Renal cortex interstitium (tissue), 11 donors: Measurements from ENCODE around the gene PKD1. TPM values are rescaled to one million over a fixed set of nuclear protein-coding genes. Genes with fewer than 3 reads are reported as not detected.

Experiments
- DNase-seq, 11 donors: peaks; one replicate each; pipeline ENCODE4 v3.0.0-alpha.2; 2013; ENCODE audit warnings: low read depth in 9 of 11, low spot score in 4 of 11; ENCODE audit errors: extremely low read depth in 1 of 11
- polyA plus RNA-seq, 3 donors: library from polyadenylated mRNA; unstranded; fragments of 120-200 nt; gene quantifications; one replicate each; pipeline ENCODE4 v1.2.1, GENCODE V29; 2013; ENCODE audit not compliant: insufficient read length in 3 of 3

The PKD1 gene
- polyA plus RNA-seq, 3 donors: 53.6 to 123 (median 101) TPM

- no peak for DNase-seq
Measured at GRCh38 chr16:2096853-2097595, 38.7 kb downstream of the PKD1 start.

DNA sequence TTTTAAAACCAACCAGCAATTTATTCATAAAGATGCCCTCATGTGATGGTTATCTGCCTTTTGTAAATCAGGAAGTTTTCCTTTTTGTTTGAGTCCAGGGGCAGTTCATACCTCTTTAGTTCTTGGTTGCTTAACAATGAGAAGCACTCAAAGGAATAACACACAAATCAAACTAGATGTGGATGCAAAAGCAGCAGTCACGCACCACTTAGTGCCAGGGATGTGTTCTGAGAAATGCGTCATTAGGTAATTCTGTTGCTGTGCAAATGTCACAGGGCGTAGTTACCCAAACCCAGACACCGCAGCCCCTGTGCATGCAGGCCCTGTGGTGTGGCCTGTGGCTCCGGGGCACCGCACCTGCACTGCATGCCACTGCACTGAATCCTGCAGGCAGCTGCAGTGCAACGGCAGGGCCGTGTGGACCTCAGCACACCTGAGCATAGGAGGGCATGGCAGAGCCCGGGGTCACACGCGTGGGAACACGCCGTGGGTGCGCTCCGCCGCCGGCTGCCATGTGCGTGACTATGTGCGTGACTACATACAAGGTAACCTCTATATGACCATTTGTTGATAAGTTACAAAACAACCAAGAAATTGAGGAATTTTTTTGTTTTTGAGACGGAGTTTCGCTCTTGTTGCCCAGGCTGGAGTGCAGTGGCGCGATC is 39.6 kb downstream of the PKD1 start:
- no peak for DNase-seq

DNA sequence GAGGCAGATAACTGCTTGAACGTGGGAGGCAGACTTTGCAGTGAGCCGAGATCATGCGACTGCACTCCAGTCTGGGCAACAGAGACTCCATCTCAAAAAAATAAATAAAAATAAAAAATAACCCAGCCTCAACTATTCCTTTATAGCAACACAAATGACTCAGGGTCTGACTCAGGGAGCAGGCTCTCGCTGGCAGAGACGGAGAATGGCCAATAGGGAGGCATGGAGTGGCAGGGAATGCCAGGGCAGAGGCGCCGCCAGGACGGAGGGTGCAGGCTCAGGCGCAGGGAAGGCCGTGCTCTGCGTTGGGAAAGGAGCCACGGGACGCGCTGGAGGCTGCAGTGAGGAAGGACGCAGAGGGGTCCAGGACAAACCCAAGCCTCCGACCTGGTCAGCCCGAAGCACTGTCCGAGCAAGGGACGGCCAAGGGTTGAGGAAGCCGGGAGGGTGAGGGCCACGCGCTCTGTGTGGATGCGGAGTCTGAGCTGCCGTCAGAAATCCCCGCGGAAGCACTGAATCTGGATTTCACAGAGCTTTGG is 40.3 kb downstream of the PKD1 start:
- no peak for DNase-seq

DNA sequence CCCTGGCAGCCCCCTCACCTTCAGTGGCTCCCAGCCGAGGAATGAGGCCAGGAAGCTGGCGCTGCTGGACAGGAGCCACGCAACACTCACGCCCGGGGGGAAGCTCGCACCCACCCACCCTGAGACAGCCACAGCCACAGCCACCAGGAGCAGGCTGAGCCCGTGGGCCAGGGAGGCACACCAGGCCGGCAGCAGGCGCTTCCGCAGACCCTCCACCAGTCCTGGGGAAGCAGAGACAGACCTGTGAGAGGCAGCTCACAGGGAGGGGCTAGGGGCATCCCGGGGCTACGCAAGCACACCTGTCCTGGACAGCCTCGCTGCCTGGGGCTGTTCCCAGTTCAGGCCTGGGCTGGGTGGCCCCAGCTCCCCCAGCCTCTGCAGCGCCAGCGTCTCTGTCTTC is 41.9 kb downstream of the PKD1 start:
- no peak for DNase-seq

DNA sequence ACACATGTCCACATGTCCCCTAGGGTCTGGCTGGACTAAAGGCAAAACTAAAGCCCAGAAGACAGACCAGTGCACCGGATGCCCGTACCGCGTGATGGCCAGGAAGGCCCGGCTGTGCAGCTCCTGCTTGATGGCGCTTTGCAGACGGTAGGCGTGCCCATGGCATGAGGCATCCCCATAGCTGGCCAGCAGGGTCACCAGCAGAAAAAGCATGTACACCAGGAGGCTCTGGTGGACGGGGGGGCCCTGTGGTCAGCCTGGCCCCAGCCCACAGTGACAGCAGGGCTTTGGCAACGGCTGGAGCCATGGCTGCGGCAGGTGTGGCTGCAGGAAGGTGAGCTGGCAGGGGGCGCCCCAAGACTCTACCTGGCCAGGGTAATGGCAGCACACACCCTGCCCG is 42.8 kb downstream of the PKD1 start:
- DNase-seq: no peak

- no peak for DNase-seq
Measured at GRCh38 chr16:2092256-2092620, 43.5 kb downstream of the PKD1 start.

DNA sequence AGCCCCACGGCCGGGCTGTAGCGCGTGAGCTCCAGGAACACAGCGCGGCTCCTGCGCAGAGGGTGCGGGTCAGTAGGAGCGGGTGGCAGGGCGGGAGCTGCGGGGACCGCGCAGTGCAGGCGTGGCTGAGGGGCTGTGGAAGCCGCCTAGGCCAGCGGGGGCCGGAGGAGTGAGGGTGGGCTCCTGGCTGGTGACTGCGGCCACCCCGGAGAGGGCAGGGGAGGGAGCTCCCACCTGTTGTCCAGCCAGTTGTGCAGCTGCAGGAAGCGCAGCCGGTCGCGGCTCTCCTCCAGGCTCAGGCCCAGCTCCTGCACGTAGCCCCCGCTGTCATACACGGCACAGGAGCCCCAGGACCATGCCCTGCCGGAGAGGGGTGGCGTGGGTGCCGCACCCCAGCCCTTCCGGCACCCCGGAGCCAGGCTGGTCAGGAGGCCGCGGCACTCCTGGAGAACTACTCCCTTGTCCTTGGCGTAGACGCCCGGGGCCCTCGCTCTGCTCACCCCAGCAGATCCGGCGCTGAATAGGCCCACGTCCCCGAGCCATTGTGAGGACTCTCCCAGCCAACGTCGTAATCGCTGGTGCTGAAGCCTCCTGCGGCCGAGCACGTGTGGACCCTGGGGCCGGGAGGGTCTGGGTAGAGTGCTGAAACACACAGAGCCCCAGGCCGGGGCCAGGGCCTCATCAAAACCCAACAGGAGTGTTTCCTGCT is 44.0 kb downstream of the PKD1 start:
- DNase-seq: no peak

GRCh38 chr16:2090777-2091546 is 44.7 kb downstream of the PKD1 start:
- DNase-seq: peak; percentile 47 to 77 (median 70)

DNA sequence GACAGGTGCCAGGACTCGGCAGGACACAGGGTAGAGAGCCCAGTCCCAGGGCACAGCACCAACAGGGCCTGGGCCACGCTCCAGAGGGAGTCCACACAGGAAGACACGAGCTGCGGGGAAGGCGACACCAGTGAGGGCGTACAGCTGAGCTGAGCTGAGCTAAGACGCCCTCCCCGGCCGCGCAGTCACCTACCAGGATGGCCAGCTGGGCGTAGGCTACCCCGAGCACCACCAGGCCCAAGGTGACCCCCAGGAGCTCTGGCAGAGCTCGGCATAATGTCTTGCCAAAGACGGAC is 45.3 kb downstream of the PKD1 start:
- DNase-seq: no peak

DNA sequence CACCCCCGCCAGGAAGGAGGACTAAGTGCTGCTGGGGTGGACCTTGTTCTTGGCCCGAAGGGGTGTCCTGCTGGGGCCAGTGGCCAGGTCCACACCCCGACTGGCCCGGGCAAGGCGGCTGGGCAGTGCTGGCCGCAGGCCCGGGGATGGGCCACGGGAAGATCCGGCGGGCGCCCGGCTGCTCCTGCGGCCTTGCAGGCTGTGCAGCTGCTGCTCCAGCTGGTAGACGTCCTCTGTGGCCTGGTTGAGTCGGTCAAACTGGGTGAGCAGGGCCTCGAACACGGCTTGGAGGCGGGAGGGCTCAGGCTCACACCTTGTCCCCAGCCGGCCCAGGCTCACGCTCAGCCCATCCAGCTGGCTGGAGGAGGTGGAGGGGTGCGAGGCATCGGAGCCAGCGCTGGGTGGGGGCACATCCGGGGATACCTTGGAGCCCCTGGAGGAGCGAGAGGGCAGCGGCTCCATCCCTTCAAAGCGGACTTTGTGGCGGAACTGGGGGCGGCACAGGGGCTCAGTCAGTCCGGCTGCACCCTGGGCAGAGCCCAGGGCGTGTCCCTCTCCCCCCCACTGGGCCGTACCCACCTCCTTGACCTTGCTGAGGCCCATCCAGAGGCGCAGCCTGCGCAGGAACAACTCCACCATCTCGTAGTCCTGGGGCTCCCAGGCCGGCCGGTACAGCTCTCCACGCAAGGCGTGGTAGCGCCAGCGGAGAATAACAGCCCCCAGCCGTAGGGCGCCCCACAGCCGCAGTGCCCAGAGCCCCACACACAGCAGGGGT is 45.8 kb downstream of the PKD1 start:
- no peak for DNase-seq

DNA sequence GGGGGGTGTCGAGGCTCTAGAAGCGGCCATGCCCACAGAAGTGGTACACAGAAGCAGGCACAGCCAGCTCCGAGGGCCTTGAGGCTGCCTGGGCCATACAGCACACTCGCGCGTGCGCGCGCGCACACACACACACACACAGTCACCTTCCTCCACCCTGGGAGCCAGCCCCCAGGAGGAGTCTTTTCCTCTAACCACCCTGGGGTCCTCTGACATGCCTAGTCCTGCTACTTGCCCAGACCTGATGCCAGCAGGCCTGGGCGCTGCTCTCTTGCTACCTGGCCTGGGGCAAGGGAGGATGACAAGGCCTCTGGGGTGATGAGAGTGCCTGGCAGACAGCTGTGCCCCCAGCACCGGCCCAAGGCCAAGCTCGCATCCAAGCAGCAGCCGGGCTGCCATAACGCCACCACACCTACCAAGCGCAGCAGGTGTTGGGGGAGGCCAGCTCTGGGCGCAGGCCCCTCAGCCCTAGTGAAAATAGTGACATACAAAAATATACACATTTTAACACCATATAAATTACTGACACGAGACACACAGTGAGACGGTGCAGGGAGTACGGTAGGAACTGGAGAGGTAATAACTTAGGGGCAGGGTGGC is 46.8 kb downstream of the PKD1 start:
- DNase-seq: no peak

DNA sequence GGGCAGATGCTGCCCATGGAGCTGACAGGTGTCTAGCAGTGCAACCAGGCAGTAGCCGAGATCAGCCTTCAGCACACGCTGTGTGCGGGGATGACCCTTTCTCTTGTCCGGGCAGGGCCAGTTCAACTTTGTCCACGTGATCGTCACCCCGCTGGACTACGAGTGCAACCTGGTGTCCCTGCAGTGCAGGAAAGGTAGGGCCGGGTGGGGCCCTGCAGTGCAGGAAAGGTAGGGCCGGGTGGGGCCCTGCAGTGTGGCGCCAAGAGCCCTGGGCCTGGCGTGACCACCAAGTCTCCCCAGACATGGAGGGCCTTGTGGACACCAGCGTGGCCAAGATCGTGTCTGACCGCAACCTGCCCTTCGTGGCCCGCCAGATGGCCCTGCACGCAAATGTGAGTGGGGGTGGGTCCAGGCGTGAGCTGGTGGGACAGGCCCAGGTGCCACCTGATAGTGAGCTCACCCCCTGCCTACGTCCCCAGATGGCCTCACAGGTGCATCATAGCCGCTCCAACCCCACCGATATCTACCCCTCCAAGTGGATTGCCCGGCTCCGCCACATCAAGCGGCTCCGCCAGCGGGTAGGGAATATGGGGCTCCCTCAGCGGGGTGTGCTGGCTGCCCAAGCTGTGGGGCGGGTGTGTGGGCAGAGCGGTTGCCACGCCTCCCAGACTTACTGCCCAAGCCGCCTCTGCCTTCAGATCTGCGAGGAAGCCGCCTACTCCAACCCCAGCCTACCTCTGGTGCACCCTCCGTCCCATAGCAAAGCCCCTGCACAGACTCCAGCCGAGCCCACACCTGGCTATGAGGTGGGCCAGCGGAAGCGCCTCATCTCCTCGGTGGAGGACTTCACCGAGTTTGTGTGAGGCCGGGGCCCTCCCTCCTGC is 47.7 kb downstream of the PKD1 start:
- DNase-seq: no peak

- DNase-seq: no peak
Measured at GRCh38 chr16:2086812-2087747, 48.6 kb downstream of the PKD1 start.

- no peak for DNase-seq
Measured at GRCh38 chr16:2086106-2086742, 49.5 kb downstream of the PKD1 start.

DNA sequence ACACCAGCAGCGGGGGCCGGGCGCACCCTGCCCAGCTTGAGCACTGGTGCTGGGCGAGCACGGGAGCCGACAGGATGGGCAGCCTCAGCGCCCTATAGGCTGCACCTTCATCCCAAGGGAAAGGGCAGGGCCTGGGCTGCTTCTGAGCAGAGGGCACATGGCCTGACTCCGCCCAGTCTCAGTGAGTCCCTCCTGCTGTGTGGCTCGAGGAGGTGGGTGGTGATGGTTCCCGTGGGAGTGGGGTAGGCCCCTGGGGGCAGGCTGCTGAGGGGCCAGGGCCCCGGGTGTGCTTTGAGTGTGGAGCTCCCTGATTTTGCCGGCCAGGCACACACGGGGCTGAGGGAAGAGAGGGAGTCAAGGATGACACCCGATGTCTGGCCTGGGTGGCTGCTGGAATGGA is 50.0 kb downstream of the PKD1 start:
- no peak for DNase-seq
